ENCODE measurements around the gene MED29.

MED29 gene

GRCh38 chr19:39430675-39431593 is 39.8 kb downstream of the MED29 start:
- no peak for DNase-seq (ENCODE audit: low read depth in 2 of 2)

GRCh38 chr19:39432677-39433025 is 41.5 kb downstream of the MED29 start:
- DNase-seq (ENCODE audit: low read depth in 2 of 2) = no peak

- no peak for DNase-seq (ENCODE audit: low read depth in 2 of 2)
These were observed 42.4 kb downstream of the MED29 start for GRCh38 chr19:39433480-39434079.

- DNase-seq (ENCODE audit: low read depth in 2 of 2) = no peak
These were observed 43.2 kb downstream of the MED29 start for GRCh38 chr19:39434123-39435076.

- peak; percentile 99 for DNase-seq (ENCODE audit: low read depth in 2 of 2)
These were observed 44.5 kb downstream of the MED29 start, which contains the start of gene RPS16 for GRCh38 chr19:39435499-39436349. Gene RPS16 (minus strand): TSS chr19:39435949. CDS start chr19:39435895, 54 bp downstream.

- DNase-seq (ENCODE audit: low read depth in 2 of 2) = no peak
These were observed 45.2 kb downstream of the MED29 start for GRCh38 chr19:39436350-39436716.

- DNase-seq (ENCODE audit: low read depth in 2 of 2) = no peak
These were observed 47.2 kb downstream of the MED29 start for GRCh38 chr19:39438270-39438934.

- DNase-seq (ENCODE audit: low read depth in 2 of 2) = no peak
These were observed 53.5 kb downstream of the MED29 start for GRCh38 chr19:39444598-39445195.

- peak; percentile 91 to 96 for DNase-seq (ENCODE audit: low read depth in 2 of 2)
These were observed 54.3 kb downstream of the MED29 start, which contains the start of gene SUPT5H for GRCh38 chr19:39445196-39446111. Gene SUPT5H (plus strand): TSS chr19:39445582. CDS start chr19:39445891, 309 bp downstream.

GRCh38 chr19:39446365-39447084 is 55.3 kb downstream of the MED29 start:
- DNase-seq (ENCODE audit: low read depth in 2 of 2) = no peak

GRCh38 chr19:39448271-39448670 is 57.1 kb downstream of the MED29 start:
- DNase-seq (ENCODE audit: low read depth in 2 of 2) = no peak

GRCh38 chr19:39449116-39449797 is 58.1 kb downstream of the MED29 start:
- DNase-seq (ENCODE audit: low read depth in 2 of 2) = no peak

All from stimulated activated CD8-positive, alpha-beta memory T cell treated with anti-CD3 and anti-CD28 coated beads, Interleukin-2, amount 100 ng/mL, for 1 hour (primary cell).